ENCODE results near the gene MOB3B. TPM values are rescaled to one million over a fixed set of nuclear protein-coding genes. Genes with fewer than 3 reads are reported as not detected.

Gene MOB3B
- polyA plus RNA-seq, 1 of the 3 experiments (the other 2 are of a cell fraction): 0.90 TPM

GRCh38 chr9:27367175-27367798, 162.3 kb downstream of the MOB3B start:
- no peaks in the 10 kb centered on the region for H3K79me2 ChIP-seq (ENCODE audit: insufficient read depth)
- H4K20me1 ChIP-seq (ENCODE audit: insufficient read depth): no peaks in the 10 kb centered on the region
- H3F3A ChIP-seq (replicated peaks; ENCODE audit: insufficient read depth): no peaks in the 10 kb centered on the region
- no peaks in the 10 kb centered on the region for H3K36me3 ChIP-seq (replicated peaks in 1 of 2; ENCODE audit: control insufficient read depth in 1 of 2, insufficient read depth in 2 of 2, low read length in 1 of 2)
- H2AFZ ChIP-seq (ENCODE audit: low read depth): no peak overlapping the region
- H3K9ac ChIP-seq: no peak overlapping the region
- CTCF ChIA-PET: interaction anchor here (0.8 to 2.2 kb wide), 7 partner anchors 10 to 181 kb away, joined by 3 to 7 read pairs (median 4); partner anchors contain the start of gene MOB3B
- POLR2A ChIA-PET: no interaction called here
- H3K4me1 ChIP-seq (ENCODE audit: control insufficient read depth in 1 of 2, insufficient read depth in 2 of 2, low read depth in 1 of 2, low read length in 1 of 2): peaks cover 0 to 9% of the 10 kb centered on the region in 2 experiments; a peak in 2 of 4 replicates
- H3K27me3 ChIP-seq (ENCODE audit: insufficient read depth): no peaks in the 10 kb centered on the region
- no peak overlapping the region for H3K27ac ChIP-seq (ENCODE audit: low read depth in 2 of 2, low read length in 1 of 2)
- TF ChIP-seq RXRA (IDR thresholded peaks at IDR 0.05; ENCODE audit: borderline replicate concordance, low read depth) (no peak), ZBTB33 (IDR thresholded peaks at IDR 0.05; ENCODE audit: borderline replicate concordance, low read depth) (no peak), REST (IDR thresholded peaks at IDR 0.05; ENCODE audit: low read depth, low read length) (no peak), GABPA (IDR thresholded peaks at IDR 0.05; ENCODE audit: low read depth) (no peak), MEF2A (IDR thresholded peaks at IDR 0.05; ENCODE audit: borderline replicate concordance, low read depth) (no peak), FOSL2 (IDR thresholded peaks at IDR 0.05; ENCODE audit: borderline replicate concordance, low read depth) (no peak), USF2 (IDR thresholded peaks at IDR 0.05; ENCODE audit: borderline replicate concordance, low read depth, low read length) (no peak), SIN3A (IDR thresholded peaks at IDR 0.05; ENCODE audit: borderline replicate concordance, low read depth, low read length) (no peak), USF1 (IDR thresholded peaks at IDR 0.05; ENCODE audit: borderline replicate concordance, low read depth) (no peak), RFX5 (IDR thresholded peaks at IDR 0.05; ENCODE audit: low read length) (no peak), EP300 (IDR thresholded peaks at IDR 0.05; ENCODE audit: borderline replicate concordance in 1 of 2, low read depth in 1 of 2, low read length in 1 of 2) (no peak), NFIC (IDR thresholded peaks at IDR 0.05; ENCODE audit: borderline replicate concordance) (no peak)
- no peak overlapping the region for H3K4me3 ChIP-seq (ENCODE audit: low read depth in 2 of 2, low read length in 1 of 2)
- H3K9me3 ChIP-seq: no peaks in the 10 kb centered on the region
- no peak overlapping the region for H3K4me2 ChIP-seq
- H3K9me2 ChIP-seq: no peaks in the 10 kb centered on the region
- DNase-seq: no peak
- WGBS (ENCODE audit: low lambda C conversion rate): 77% methylated on average over 6 of the region's 6 CpGs
